ENCODE results near the gene LGMN.

DNA sequence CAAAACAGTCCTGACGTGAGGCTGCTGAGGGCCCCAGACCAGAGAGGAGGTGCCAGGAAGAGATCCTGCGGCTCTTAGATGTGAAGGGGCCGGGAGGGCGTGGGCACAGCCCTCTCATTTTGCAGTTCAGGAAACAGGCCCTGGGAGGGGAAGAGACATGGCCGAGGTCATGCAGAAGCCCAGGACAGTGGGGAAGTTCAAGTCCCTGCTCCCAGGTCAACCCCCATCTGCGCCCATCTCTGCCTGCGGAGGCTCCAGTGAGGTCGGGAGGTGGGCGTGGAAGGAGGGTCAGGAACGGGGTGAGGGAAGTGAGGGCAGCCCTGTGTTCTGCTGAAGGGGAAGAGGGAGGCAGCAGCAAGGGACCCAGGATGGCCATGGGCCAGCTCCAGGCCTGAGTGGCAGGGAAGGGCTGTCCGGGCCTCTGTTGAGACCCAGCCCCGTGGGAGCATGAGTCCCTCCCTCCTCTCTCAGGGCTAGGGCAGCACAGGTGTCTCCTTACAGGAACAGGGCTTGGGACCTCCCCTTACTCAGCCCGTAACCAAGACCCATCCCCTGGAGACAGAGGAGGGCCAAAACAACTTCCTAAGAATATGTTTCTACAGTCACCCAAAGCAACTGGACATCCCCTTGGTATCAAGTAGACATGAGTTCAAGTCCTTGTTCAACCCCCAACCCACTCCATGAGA, 90.8 kb downstream of the LGMN start:
- TF ChIP-seq, protein P1, sequence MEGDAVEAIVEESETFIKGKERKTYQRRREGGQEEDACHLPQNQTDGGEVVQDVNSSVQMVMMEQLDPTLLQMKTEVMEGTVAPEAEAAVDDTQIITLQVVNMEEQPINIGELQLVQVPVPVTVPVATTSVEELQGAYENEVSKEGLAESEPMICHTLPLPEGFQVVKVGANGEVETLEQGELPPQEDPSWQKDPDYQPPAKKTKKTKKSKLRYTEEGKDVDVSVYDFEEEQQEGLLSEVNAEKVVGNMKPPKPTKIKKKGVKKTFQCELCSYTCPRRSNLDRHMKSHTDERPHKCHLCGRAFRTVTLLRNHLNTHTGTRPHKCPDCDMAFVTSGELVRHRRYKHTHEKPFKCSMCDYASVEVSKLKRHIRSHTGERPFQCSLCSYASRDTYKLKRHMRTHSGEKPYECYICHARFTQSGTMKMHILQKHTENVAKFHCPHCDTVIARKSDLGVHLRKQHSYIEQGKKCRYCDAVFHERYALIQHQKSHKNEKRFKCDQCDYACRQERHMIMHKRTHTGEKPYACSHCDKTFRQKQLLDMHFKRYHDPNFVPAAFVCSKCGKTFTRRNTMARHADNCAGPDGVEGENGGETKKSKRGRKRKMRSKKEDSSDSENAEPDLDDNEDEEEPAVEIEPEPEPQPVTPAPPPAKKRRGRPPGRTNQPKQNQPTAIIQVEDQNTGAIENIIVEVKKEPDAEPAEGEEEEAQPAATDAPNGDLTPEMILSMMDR (IDR thresholded peaks at IDR 0.05): no peak
- TF ChIP-seq EZH2 (IDR thresholded peaks at IDR 0.05; ENCODE audit: borderline replicate concordance, insufficient read depth, low read depth, low read length, poor library complexity, severe bottlenecking): no peak

Measured in B cell (primary cell).